ENCODE results near the gene FLRT1.

FLRT1 gene

GRCh38 chr11:64006398-64006797 lies 29.3 kb upstream of the FLRT1 start:
- Histone ChIP-seq H3K9me3 (ENCODE audit: control insufficient read depth in 1 of 2, low read length in 2 of 2) (peaks cover 3% of the 10 kb centered on the region in 2 donors), H3K4me1 (ENCODE audit: control insufficient read depth in 1 of 2, insufficient read depth in 2 of 2, low read length in 2 of 2) (peaks cover 10% of the 10 kb centered on the region in 2 donors), H3K36me3 (ENCODE audit: control insufficient read depth in 1 of 2, insufficient read depth in 2 of 2, low read length in 2 of 2) (no peaks in the 10 kb centered on the region), H3K9ac (ENCODE audit: low read depth in 1 of 2, low read length in 2 of 2) (no peak overlapping the region), H3K4me3 (ENCODE audit: low read depth in 1 of 2, low read length in 2 of 2) (no peak overlapping the region), H3K27ac (ENCODE audit: low read depth, low read length) (no peak overlapping the region), H3K27me3 (ENCODE audit: control insufficient read depth in 1 of 2, insufficient read depth in 2 of 2, low read length in 2 of 2) (peaks cover 4 to 7% of the 10 kb centered on the region in 2 donors)

- Histone ChIP-seq H3K4me1 (ENCODE audit: control insufficient read depth in 1 of 2, insufficient read depth in 2 of 2, low read length in 2 of 2) (peaks cover 10% of the 10 kb centered on the region in 2 donors), H3K9me3 (ENCODE audit: control insufficient read depth in 1 of 2, low read length in 2 of 2) (peaks cover 3% of the 10 kb centered on the region in 2 donors), H3K9ac (ENCODE audit: low read depth in 1 of 2, low read length in 2 of 2) (peak overlapping the region in 1 of 2 donors; percentile 47), H3K4me3 (ENCODE audit: low read depth in 1 of 2, low read length in 2 of 2) (peak overlapping the region; percentile 47 to 69), H3K27me3 (ENCODE audit: control insufficient read depth in 1 of 2, insufficient read depth in 2 of 2, low read length in 2 of 2) (peaks cover 4 to 7% of the 10 kb centered on the region in 2 donors), H3K27ac (ENCODE audit: low read depth, low read length) (no peak overlapping the region), H3K36me3 (ENCODE audit: control insufficient read depth in 1 of 2, insufficient read depth in 2 of 2, low read length in 2 of 2) (no peaks in the 10 kb centered on the region)
Measured at GRCh38 chr11:64007160-64007628, 28.5 kb upstream of the FLRT1 start.

- H3K27ac ChIP-seq (ENCODE audit: low read depth, low read length), result no peak overlapping the region
- H3K4me1 ChIP-seq (ENCODE audit: control insufficient read depth in 1 of 2, insufficient read depth in 2 of 2, low read length in 2 of 2), result peaks cover 10% of the 10 kb centered on the region in 2 donors
- peaks cover 3% of the 10 kb centered on the region in 2 donors for H3K9me3 ChIP-seq (ENCODE audit: control insufficient read depth in 1 of 2, low read length in 2 of 2)
- H3K4me3 ChIP-seq (ENCODE audit: low read depth in 1 of 2, low read length in 2 of 2), result peak overlapping the region; percentile 47 to 69
- H3K27me3 ChIP-seq (ENCODE audit: control insufficient read depth in 1 of 2, insufficient read depth in 2 of 2, low read length in 2 of 2), result peaks cover 4 to 7% of the 10 kb centered on the region in 2 donors
- peak overlapping the region; percentile 6 to 47 for H3K9ac ChIP-seq (ENCODE audit: low read depth in 1 of 2, low read length in 2 of 2)
- H3K36me3 ChIP-seq (ENCODE audit: control insufficient read depth in 1 of 2, insufficient read depth in 2 of 2, low read length in 2 of 2), result no peaks in the 10 kb centered on the region
Measured at GRCh38 chr11:64007629-64008282, 28.0 kb upstream of the FLRT1 start.

GRCh38 chr11:64008283-64008913 lies 27.3 kb upstream of the FLRT1 start:
- Histone ChIP-seq H3K4me1 (ENCODE audit: control insufficient read depth in 1 of 2, insufficient read depth in 2 of 2, low read length in 2 of 2) (peaks cover 10% of the 10 kb centered on the region in 2 donors), H3K4me3 (ENCODE audit: low read depth in 1 of 2, low read length in 2 of 2) (peak overlapping the region in 1 of 2 donors; percentile 69), H3K27me3 (ENCODE audit: control insufficient read depth in 1 of 2, insufficient read depth in 2 of 2, low read length in 2 of 2) (peaks cover 4 to 7% of the 10 kb centered on the region in 2 donors), H3K9ac (ENCODE audit: low read depth in 1 of 2, low read length in 2 of 2) (no peak overlapping the region), H3K27ac (ENCODE audit: low read depth, low read length) (no peak overlapping the region), H3K9me3 (ENCODE audit: control insufficient read depth in 1 of 2, low read length in 2 of 2) (peaks cover 3% of the 10 kb centered on the region in 2 donors), H3K36me3 (ENCODE audit: control insufficient read depth in 1 of 2, insufficient read depth in 2 of 2, low read length in 2 of 2) (no peaks in the 10 kb centered on the region)

- H3K9ac ChIP-seq (ENCODE audit: low read depth in 1 of 2, low read length in 2 of 2), result no peak overlapping the region
- peaks cover 3% of the 10 kb centered on the region in 2 donors for H3K9me3 ChIP-seq (ENCODE audit: control insufficient read depth in 1 of 2, low read length in 2 of 2)
- peaks cover 10% of the 10 kb centered on the region in 2 donors for H3K4me1 ChIP-seq (ENCODE audit: control insufficient read depth in 1 of 2, insufficient read depth in 2 of 2, low read length in 2 of 2)
- H3K36me3 ChIP-seq (ENCODE audit: control insufficient read depth in 1 of 2, insufficient read depth in 2 of 2, low read length in 2 of 2), result no peaks in the 10 kb centered on the region
- no peak overlapping the region for H3K27ac ChIP-seq (ENCODE audit: low read depth, low read length)
- peaks cover 4 to 7% of the 10 kb centered on the region in 2 donors for H3K27me3 ChIP-seq (ENCODE audit: control insufficient read depth in 1 of 2, insufficient read depth in 2 of 2, low read length in 2 of 2)
- no peak overlapping the region for H3K4me3 ChIP-seq (ENCODE audit: low read depth in 1 of 2, low read length in 2 of 2)
Measured at GRCh38 chr11:64008914-64009633, 26.7 kb upstream of the FLRT1 start.

- peaks cover 4 to 7% of the 10 kb centered on the region in 2 donors for H3K27me3 ChIP-seq (ENCODE audit: control insufficient read depth in 1 of 2, insufficient read depth in 2 of 2, low read length in 2 of 2)
- H3K4me1 ChIP-seq (ENCODE audit: control insufficient read depth in 1 of 2, insufficient read depth in 2 of 2, low read length in 2 of 2), result peaks cover 10% of the 10 kb centered on the region in 2 donors
Measured at GRCh38 chr11:64009710-64010109, 26.0 kb upstream of the FLRT1 start.

GRCh38 chr11:64010783-64011182 lies 24.9 kb upstream of the FLRT1 start:
- Histone ChIP-seq H3K4me3 (ENCODE audit: low read depth in 1 of 2, low read length in 2 of 2) (no peak overlapping the region), H3K36me3 (ENCODE audit: control insufficient read depth in 1 of 2, insufficient read depth in 2 of 2, low read length in 2 of 2) (no peaks in the 10 kb centered on the region), H3K27ac (ENCODE audit: low read depth, low read length) (no peak overlapping the region), H3K9me3 (ENCODE audit: control insufficient read depth in 1 of 2, low read length in 2 of 2) (peaks cover 3% of the 10 kb centered on the region in 2 donors), H3K27me3 (ENCODE audit: control insufficient read depth in 1 of 2, insufficient read depth in 2 of 2, low read length in 2 of 2) (peaks cover 4% of the 10 kb centered on the region in 2 donors), H3K9ac (ENCODE audit: low read depth in 1 of 2, low read length in 2 of 2) (no peak overlapping the region), H3K4me1 (ENCODE audit: control insufficient read depth in 1 of 2, insufficient read depth in 2 of 2, low read length in 2 of 2) (peaks cover 10% of the 10 kb centered on the region in 2 donors)

More at GRCh38 chr11:64009710-64010109, 26.0 kb upstream of the FLRT1 start:
- no peak overlapping the region for H3K27ac ChIP-seq (ENCODE audit: low read depth, low read length)
- no peak overlapping the region for H3K4me3 ChIP-seq (ENCODE audit: low read depth in 1 of 2, low read length in 2 of 2)
- H3K36me3 ChIP-seq (ENCODE audit: control insufficient read depth in 1 of 2, insufficient read depth in 2 of 2, low read length in 2 of 2), result no peaks in the 10 kb centered on the region
- H3K9ac ChIP-seq (ENCODE audit: low read depth in 1 of 2, low read length in 2 of 2), result no peak overlapping the region
- H3K9me3 ChIP-seq (ENCODE audit: control insufficient read depth in 1 of 2, low read length in 2 of 2), result peaks cover 3% of the 10 kb centered on the region in 2 donors

- Histone ChIP-seq H3K27me3 (ENCODE audit: control insufficient read depth in 1 of 2, insufficient read depth in 2 of 2, low read length in 2 of 2) (peaks cover under 1 to 3% of the 10 kb centered on the region in 2 donors), H3K9me3 (ENCODE audit: control insufficient read depth in 1 of 2, low read length in 2 of 2) (peaks cover 3% of the 10 kb centered on the region in 2 donors), H3K9ac (ENCODE audit: low read depth in 1 of 2, low read length in 2 of 2) (no peak overlapping the region), H3K27ac (ENCODE audit: low read depth, low read length) (no peak overlapping the region), H3K4me1 (ENCODE audit: control insufficient read depth in 1 of 2, insufficient read depth in 2 of 2, low read length in 2 of 2) (peaks cover 10% of the 10 kb centered on the region in 2 donors), H3K4me3 (ENCODE audit: low read depth in 1 of 2, low read length in 2 of 2) (no peak overlapping the region), H3K36me3 (ENCODE audit: control insufficient read depth in 1 of 2, insufficient read depth in 2 of 2, low read length in 2 of 2) (no peaks in the 10 kb centered on the region)
Measured at GRCh38 chr11:64011371-64011770, 24.4 kb upstream of the FLRT1 start.

- Histone ChIP-seq H3K9ac (ENCODE audit: low read depth in 1 of 2, low read length in 2 of 2) (no peak overlapping the region), H3K4me3 (ENCODE audit: low read depth in 1 of 2, low read length in 2 of 2) (no peak overlapping the region), H3K27me3 (ENCODE audit: control insufficient read depth in 1 of 2, insufficient read depth in 2 of 2, low read length in 2 of 2) (no peaks in the 10 kb centered on the region), H3K36me3 (ENCODE audit: control insufficient read depth in 1 of 2, insufficient read depth in 2 of 2, low read length in 2 of 2) (no peaks in the 10 kb centered on the region), H3K4me1 (ENCODE audit: control insufficient read depth in 1 of 2, insufficient read depth in 2 of 2, low read length in 2 of 2) (no peaks in the 10 kb centered on the region), H3K27ac (ENCODE audit: low read depth, low read length) (no peak overlapping the region), H3K9me3 (ENCODE audit: control insufficient read depth in 1 of 2, low read length in 2 of 2) (peaks cover 3% of the 10 kb centered on the region in 2 donors)
Measured at GRCh38 chr11:64013141-64013896, 22.4 kb upstream of the FLRT1 start.

All from duodenal mucosa (tissue), 2 donors.